Prostate gland (tissue), 2 donors: ENCODE results near the gene EVA1A. TPM values are rescaled to one million over a fixed set of nuclear protein-coding genes. Genes with fewer than 3 reads are reported as not detected.

Experiments used
- DNase-seq: peaks from one replicate; pipeline ENCODE4 v3.0.0-alpha.2; 2019; ENCODE audit warnings: low spot score
- H3K27ac ChIP-seq, 2 donors: fragments of 200-600 bp; sonication (generic); 2 replicates each; pipeline ENCODE4 v1.5.1; 2017 to 2019
- H3K27me3 ChIP-seq: fragments of 200-600 bp; sonication (generic); replicated peaks from 2 replicates; pipeline ENCODE4 v1.5.1; 2019; ENCODE audit not compliant: insufficient read depth
- H3K36me3 ChIP-seq, 2 donors: fragments of 200-600 bp; sonication (generic); 1 replicate in 1 of 2; 2 replicates in 1 of 2; pipeline versions ENCODE4 v1.5.1 to v1.8.1; 2017 to 2019
- H3K4me1 ChIP-seq: fragments of 200-600 bp; sonication (generic); replicated peaks from 2 replicates; pipeline ENCODE4 v1.5.1; 2019
- H3K4me3 ChIP-seq, 2 donors: fragments of 200-600 bp; sonication (generic); 2 replicates each; pipeline ENCODE4 v1.5.1; 2017 to 2019
- H3K9me3 ChIP-seq: fragments of 200-600 bp; sonication (generic); 2 replicates; pipeline ENCODE4 v1.5.1; 2017
- CTCF ChIP-seq, 4 experiments: fragments of 200-600 bp in 2 of 4; fragments of 450-650 bp in 2 of 4; sonication (generic) in 2 of 4; IDR thresholded peaks; 1 replicate in 3 of 4; 2 replicates in 1 of 4; pipeline ENCODE4 v1.5.1; 2016 to 2019; ENCODE audit warnings: antibody characterized with exemption in 4 of 4, mild to moderate bottlenecking in 2 of 4, moderate library complexity in 2 of 4
- POLR2A ChIP-seq: fragments of 450-650 bp; IDR thresholded peaks from one replicate; pipeline ENCODE4 v1.6.1; 2016; ENCODE audit warnings: antibody characterized with exemption, mild to moderate bottlenecking
- POLR2AphosphoS5 ChIP-seq: sonication (generic); formaldehyde crosslinking; IDR thresholded peaks from one replicate; pipeline ENCODE4 v1.6.1; 2017; ENCODE audit warnings: antibody characterized with exemption
- WGBS: methylation state at CpG from one replicate; pipeline ENCODE4 v1.1.5; 2018; 5-methylcytosine and 5-hydroxymethylcytosine counted together
- intact Hi-C: fragments of 100-400 bp; cut with DNase I; formaldehyde crosslinking; loops from one replicate; pipeline ENCODE4 v1.14.2; 2022
- total RNA-seq, 2 donors: library from RNA; depleted of rRNA; stranded (reverse); fragments of >200 nt; gene quantifications; one replicate each; pipeline ENCODE4 v1.1.0, GENCODE V29; 2016

Gene EVA1A
- total RNA-seq, 2 donors from 2014 or later = 9.7 to 16.9 TPM

DNA sequence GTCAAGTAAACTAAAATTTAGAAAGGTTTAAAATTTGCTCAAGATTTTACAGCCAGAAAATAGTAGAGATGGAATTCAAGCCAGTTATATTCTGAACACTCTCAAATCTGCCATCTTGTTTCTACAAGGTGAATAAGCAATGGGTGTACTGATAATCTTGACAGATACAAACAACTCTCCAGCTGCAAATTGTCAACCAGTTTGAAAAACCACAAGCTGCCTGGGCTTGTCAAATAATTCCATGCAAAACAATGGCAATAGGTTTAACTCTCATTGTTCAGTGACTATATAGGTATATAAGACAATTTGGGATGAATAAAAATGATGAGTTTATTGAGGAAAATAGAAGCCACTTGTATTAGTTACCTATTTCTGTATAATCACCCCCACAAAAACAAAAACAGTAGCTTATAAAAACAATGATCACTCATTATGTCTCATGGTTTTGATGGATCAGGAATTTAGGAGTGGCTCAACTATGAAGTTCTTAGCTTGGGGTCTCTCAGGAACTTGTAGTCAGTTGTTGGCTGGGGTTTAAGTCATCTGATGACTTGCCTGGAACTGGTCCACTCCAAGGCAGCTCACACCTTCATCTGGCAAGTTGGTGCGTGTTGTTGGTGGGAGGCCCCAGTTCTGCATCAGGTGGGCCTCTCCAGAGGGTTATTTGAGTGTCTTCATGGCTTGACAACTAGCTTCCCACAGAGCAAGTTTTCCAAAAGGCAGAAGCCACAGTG is 12.6 kb upstream of the EVA1A start:
- DNase-seq = no peak
- H3K27ac ChIP-seq = no peak overlapping the region
- 73% methylated on average over 1 of the region's 1 CpG for WGBS
- no peak for TF ChIP-seq POLR2A
- TF ChIP-seq POLR2AphosphoS5 = no peak
- no peak for TF ChIP-seq CTCF (IDR thresholded peaks at IDR 0.05)
- H3K9me3 ChIP-seq = no peaks in the 10 kb centered on the region
- H3K36me3 ChIP-seq = no peaks in the 10 kb centered on the region
- no peaks in the 10 kb centered on the region for H3K4me1 ChIP-seq
- H3K27me3 ChIP-seq = no peaks in the 10 kb centered on the region
- intact Hi-C loops = no loop called here
- H3K4me3 ChIP-seq = no peak overlapping the region

- WGBS = 86% methylated on average over 4 of the region's 4 CpGs
- Histone ChIP-seq H3K9me3 (no peaks in the 10 kb centered on the region), H3K36me3 (no peaks in the 10 kb centered on the region), H3K4me3 (no peak overlapping the region), H3K4me1 (no peaks in the 10 kb centered on the region), H3K27me3 (no peaks in the 10 kb centered on the region), H3K27ac (no peak overlapping the region)
- intact Hi-C loops = no loop called here
- no peak for DNase-seq
- TF ChIP-seq CTCF (IDR thresholded peaks at IDR 0.05) (no peak), POLR2A (no peak), POLR2AphosphoS5 (no peak)
These were observed 11.1 kb upstream of the EVA1A start for GRCh38 chr2:75571730-75572430.

DNA sequence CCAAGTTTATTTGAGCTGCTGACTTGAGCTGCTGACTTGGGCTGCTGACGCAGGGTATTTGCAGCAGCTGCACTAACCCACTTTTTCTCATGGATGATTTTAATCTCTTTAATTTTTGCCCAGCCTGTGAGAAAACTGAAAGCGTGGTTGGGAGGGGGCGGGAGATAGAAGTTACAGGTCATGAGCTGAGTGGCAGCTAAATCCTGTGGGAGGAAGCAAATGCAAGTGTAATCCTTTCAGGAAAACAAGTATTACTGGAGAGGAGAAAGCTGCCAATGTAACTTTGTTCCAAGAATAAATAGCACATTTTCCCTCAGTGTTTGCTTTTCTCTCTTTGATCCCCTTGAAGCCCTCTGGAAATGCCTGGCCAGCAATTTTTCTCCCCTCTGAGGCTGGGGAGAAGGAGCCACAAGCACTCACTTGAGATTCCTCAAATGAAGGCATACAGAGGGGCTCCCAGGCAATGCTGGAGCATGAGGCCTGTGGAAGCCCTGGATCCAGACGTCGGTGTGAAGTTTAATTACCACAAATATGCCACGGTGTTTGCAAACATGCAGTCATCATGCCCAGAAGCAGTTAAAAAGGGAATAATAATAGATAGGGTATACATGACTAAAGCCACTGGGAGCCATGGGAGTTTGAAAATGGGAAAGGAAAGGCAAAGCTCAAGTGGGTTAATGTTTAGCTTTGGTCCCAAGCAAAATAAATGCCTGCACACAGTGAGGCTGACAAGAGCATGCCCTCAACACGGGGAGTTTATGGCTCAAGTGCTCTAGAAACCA is 10.4 kb upstream of the EVA1A start:
- H3K27me3 ChIP-seq = no peaks in the 10 kb centered on the region
- TF ChIP-seq POLR2AphosphoS5 (peak; percentile 17), CTCF (IDR thresholded peaks at IDR 0.05) (no peak)
- no peaks in the 10 kb centered on the region for H3K9me3 ChIP-seq
- no peaks in the 10 kb centered on the region for H3K36me3 ChIP-seq
- DNase-seq = no peak
- H3K4me3 ChIP-seq = no peak overlapping the region
- intact Hi-C loops = no loop called here
- no peaks in the 10 kb centered on the region for H3K4me1 ChIP-seq
- WGBS = 18% methylated on average over 7 of the region's 7 CpGs
- H3K27ac ChIP-seq = no peak overlapping the region

GRCh38 chr2:75570024-75570947 is 9.5 kb upstream of the EVA1A start:
- no peaks in the 10 kb centered on the region for H3K9me3 ChIP-seq
- TF ChIP-seq CTCF (IDR thresholded peaks at IDR 0.05) (no peak), POLR2A (no peak), POLR2AphosphoS5 (no peak)
- H3K36me3 ChIP-seq = no peaks in the 10 kb centered on the region
- intact Hi-C loops = no loop called here
- H3K4me3 ChIP-seq = no peak overlapping the region
- DNase-seq = no peak
- H3K27ac ChIP-seq = no peak overlapping the region
- no peaks in the 10 kb centered on the region for H3K4me1 ChIP-seq
- H3K27me3 ChIP-seq = no peaks in the 10 kb centered on the region
- 71% methylated on average over 8 of the region's 8 CpGs for WGBS
